Measurements from ENCODE around the gene FARSB.
A peak's percentile ranks its signal among the peaks of the same experiment; 100 is the strongest.

Gene FARSB

DNA sequence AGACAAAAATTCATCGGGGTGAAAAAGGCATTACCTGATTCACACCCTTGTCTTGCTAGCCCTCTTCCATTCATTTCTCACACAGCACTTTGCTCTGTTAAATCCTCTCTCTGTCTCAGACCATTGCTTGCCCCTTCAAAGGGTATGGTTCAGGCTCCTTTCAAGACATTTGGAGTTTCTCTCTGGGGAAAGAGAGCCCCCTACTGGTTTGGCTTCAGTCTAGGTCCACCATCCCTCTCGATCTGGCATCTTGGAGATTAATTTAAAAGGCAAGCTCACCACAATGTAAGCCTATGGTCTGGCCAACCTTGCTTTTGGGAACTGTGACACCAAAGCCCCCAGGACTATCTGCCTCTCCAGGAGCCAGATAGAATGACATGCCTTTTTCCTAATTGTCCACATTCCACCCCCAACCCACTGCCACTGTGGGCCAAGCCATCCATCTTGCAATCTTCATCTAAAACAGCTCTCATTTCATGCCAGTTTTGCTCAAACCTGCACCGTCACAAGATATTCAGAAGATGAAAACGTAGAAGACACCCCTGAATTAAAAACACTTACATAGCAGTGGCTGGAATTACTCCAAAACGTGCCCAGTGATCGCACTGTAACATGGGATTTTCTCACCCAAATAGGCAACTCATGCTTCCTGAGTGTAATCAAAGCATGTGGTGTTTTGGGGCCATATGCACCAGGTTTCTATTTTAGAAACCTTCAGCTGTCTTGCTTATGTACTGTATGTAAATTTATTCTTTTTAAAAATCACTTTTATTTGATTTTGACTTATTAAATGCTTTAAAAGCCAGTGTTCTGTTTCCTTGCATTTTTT is 93.9 kb downstream of the FARSB start:
- peak in 1 of 4 experiments; percentile 11 for DNase-seq (ENCODE audit: low read depth in 4 of 4, low spot score in 1 of 4)

DNA sequence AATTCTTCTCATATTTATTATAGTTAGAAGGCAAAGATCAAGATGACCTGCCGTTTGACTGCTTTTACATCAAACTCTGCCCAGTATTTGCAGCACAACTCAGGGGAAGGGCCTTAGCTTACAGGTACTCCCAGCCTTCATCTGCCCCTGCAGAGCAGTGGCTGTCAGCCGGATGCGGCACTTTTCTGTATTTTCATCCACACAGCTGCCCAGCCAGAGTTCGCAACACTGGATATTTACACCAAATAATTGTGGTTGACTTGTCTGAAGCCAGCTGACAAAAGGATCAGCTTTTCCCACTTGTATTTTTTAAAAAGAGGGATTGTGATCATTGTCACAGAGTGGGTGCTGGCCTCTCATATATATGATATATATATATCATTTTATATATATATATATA is 94.7 kb downstream of the FARSB start:
- no peak for DNase-seq (ENCODE audit: low read depth in 4 of 4, low spot score in 1 of 4)

DNA sequence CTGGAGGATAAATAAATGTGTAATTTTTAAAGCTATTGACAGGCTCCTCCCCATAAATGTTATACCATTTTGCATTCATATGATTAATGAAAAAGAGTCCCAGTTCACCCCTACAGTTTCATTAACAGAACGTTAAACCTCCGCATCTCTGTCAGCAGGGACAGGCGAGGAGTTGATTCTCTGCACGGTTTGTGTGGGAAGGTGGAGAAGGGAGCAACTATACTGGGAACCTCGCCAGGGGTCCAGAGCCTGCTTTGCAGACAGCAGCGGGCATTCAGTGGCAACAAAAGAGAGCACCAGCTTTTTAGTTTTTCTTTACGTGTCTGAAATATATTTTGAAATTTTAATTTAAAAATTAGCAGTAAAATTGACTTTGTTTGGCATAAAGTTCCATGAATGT is 101.4 kb downstream of the FARSB start:
- DNase-seq (ENCODE audit: low read depth in 4 of 4, low spot score in 1 of 4), result no peak

DNA sequence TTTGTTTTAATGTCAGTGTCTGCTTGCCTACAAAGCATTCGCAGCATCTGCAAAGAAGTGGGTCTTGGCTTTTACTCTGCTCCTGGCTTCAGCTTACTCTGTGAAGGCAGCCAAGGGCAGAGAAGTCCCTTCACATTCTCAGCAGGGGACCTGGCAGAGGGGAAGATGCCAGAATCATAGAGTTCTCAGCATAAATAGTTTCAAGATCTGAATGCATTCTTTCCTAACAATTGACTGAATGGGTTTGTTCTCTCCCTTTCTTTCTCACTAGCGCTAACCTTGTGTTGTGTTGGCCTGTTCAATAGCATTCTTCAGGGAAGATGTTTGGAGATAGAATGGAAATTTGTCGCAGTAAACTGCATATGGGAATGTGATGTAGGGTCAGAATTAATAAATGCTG is 106.9 kb downstream of the FARSB start:
- no peak for DNase-seq (ENCODE audit: low read depth in 4 of 4, low spot score in 1 of 4)

DNA sequence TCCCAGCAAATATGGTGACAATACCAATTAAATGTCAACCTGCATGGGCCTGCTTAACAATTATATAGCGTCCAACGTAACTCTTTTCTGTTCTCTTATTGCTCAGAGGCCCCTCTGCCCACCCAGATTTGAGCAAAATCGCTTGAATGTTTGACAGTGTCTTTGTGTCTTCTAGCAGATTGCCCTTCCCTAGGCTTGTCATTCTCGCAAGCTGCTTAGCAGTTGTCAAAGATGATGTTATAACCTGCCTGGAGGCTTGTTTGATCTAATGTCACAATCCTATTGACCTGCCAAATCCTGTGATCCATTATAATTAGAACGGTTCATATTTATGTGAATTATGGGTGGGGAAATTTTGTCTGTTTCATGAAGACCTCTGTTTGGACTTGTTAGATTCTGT is 108.8 kb downstream of the FARSB start:
- DNase-seq (ENCODE audit: low read depth in 4 of 4, low spot score in 1 of 4), result no peak

DNA sequence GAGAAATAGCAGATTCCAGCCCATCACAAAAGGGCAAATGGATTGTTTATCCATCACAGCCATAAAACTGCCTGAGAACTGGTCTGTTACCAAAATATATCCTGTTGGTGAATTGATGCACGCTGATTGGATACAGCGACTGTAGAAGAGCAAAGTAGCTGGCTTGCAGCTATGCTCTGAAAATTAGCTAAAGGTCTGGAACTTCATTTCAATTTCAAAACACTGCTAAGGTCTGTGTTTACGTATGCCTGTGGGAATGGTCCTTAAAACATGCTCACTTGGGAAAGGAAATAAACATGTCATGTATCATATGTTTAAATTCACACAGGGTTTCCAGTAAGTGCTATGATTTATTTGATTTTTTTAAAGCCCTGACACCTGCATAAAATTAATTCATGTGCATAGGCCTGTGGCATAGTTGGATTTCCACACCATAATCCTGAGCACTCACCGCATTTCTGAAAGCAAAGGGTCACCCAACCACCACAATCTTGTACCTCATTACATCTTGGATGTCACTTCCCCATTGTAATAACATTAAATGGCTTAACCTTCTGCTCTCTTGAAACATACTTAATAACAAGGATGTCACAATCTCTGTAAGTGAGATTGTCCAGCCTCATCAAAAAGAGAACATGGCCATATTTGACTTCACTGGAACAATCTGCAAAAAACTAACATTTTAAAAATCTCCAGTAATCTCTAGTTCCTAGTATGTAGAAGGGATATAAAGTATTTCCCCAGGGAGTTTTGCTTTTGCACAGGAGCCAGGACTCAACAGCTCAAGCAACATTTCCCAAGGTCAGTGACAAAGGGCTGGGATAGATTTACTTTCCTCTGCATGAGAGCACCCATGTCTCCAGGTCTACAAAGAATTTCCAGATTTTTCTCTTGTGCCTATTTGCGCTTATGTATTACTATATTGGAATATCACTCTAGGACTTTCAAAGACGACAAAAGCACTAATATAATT is 109.8 kb downstream of the FARSB start:
- no peak for DNase-seq (ENCODE audit: low read depth in 4 of 4, low spot score in 1 of 4)

DNA sequence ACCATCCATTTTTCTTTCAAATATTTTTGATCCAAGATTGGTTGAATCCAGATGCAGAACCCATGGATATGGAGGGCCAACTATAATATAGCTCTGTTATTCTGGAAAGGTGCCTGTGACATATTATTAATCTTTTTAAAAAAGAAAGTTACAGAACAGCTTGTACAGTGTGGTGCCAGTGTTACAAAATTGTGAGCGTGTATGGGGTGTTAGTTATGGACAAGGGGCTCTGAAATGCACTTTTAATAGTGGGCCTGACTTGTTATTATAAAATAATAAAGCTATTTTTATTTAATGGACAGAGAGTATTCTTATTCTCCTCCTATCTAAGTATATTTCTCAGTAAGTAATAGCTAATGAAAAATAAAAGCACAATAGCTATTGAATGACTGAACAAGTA is 111.2 kb downstream of the FARSB start:
- no peak for DNase-seq (ENCODE audit: low read depth in 4 of 4, low spot score in 1 of 4)

DNA sequence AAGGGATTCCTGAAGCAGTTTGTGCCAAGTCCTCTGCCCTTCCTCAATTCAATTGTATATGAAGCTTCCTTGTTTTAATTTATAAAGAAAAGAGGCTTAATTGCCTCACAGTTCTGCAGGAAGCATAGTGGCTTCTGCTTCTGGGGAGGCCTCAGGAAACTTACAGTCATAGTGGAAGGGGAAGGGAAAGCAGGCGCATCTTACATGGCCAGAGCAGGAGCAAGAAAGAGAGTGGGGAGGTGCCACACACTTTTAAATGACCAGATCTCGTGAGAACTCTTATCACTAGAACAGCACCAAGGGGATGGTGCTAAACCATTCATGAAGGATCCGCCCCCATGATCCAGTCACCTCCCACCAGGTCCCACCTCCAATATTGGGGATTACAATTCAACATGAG is 117.4 kb downstream of the FARSB start:
- DNase-seq (ENCODE audit: low read depth in 4 of 4, low spot score in 1 of 4), result no peak

DNA sequence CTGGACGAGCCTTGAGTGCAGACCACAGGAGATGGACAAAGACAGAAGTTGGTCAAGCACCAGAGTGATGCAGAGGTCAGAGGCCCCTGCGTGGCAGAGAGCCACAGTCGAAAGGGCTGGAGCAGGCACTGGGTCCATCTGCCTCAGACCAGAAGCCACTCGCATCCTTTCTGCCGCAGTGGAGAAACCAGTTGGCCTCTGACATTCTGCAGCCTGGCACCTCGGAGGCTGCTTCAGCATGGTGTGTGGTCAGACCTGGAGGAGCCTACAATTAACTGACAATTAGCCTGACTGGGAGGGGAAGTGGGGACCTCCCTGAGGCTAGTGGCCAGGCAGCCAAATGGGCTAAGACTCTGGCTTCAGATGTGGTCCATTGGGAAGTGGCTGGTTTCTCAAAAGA is 120.4 kb downstream of the FARSB start:
- DNase-seq (ENCODE audit: low read depth in 4 of 4, low spot score in 1 of 4), result no peak

DNA sequence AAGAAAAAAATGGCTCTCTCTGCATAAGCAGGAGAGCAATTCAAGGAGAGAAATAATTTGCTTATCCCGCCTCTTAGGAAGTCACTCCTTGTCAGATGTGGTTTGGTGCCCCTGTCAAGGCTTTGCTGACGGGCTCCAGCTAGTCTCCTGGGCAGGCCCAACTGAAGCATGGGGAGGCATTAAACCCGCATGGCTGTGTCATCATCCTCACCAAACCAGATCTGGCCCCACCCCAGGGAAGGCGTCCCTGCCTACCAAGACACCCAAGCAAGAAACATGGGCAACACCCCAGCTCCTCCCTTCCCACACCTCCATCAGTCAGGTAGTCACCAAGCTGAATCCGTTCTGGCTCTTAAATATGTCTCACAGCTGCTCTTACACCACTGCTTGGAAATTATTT is 123.6 kb downstream of the FARSB start:
- DNase-seq (ENCODE audit: low read depth in 4 of 4, low spot score in 1 of 4), result no peak

DNA sequence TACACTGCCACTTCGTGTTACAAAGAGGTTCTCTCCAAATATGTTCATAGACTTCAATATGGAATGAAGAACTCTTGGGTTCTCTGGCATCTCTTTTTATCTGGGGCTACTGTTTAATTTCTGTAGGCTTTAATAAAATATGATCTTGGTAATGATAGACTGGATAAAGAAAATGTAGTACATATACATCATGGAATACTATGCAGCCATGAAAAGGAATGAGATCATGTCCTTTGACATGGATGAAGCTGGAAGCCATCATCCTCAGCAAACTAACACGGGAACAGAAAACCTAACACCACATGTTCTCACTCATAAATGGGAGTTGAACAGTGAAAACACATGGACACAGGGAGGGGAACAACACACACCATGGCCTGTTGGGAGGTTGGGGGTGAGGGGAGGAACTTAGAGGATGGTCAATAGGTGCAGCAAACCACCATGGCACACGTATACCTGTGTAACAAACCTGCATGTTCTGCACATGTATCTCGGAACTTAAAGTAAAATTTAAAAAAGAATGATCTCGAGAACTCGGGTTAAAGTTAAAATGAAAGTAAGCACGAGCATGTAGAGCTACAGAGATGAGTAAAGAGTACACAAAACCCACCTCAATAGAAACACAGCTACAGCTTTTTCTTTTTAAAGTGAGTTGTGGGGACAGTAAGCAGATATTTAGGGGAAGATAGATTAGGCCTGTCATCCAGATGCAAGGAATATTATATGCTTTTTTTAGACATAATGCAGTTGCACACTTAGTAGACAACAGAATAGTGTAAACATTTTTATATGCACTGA is 129.2 kb downstream of the FARSB start:
- DNase-seq (ENCODE audit: low read depth in 4 of 4, low spot score in 1 of 4), result no peak

DNA sequence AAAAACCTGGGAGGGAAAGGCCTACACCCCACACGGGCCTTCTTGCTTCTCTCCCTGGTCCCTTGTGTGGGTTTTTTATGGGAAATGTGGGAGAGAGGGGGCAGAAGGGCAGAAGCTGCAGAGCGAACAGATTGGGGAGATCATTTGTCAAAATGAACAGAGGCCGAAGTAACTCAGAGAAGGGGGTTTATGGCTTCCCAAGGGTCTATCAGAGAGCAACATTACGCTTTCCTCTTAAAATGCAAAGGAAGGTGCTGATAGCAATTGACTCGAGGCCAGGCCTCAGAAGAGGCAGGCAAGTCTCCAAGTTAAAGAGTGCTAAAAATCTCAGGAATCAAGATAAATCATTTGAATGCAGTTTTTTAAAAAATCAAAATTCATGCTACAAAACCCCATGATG is 130.1 kb downstream of the FARSB start:
- no peak for DNase-seq (ENCODE audit: low read depth in 4 of 4, low spot score in 1 of 4)

DNA sequence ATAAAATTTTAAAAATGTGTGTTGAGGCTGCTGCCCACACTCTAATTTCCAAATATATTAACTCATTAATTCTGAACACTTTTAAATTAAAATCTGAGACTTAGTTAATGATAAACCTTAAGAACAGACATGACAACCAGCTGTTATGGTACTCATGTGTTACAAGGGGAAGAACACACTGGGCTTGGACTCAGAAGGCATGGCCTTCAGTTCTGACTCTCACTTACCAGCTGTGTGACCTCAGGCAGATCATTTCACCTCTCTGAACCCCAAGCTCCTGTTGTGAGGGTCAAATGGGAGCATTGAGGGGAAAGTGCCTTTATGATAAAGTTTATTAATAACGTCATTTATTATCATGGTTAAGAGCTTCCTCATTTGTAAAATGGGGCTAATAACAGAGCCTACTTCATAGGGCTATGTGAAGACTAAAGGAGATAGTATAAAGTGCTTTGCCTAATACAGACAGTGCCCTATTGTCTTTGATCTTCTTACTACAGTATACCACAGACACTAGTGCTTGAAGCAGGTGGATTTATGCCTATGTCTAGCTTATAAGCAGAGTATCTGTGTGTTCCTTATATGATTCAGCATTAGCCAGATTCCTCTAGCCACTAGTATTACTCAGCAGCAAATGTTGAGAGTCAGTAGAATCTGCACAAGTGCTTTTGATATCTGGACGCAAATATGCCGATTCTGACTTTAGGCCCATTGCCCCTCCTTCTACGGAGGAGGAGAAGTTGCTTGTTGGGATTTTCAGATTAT is 131.9 kb downstream of the FARSB start:
- no peak for DNase-seq (ENCODE audit: low read depth in 4 of 4, low spot score in 1 of 4)

DNA sequence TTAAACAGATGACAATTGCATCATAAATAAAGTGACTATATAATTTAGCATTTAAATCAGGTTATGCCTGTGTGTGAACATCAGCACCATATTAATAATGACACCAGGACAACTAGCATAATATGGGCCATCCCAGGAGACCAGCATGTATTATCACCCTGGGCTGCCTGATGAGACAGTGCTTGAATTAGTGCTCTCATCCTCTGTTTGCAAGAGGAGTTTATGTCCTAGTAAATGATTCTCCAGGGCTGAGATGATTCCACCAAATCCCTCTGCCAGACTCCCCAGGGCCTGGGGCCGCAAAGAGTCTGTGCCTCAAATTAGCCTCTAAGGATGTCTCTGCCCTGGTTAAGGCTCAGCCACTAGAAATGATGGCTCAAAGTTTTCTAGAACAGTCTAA is 133.8 kb downstream of the FARSB start:
- no peak for DNase-seq (ENCODE audit: low read depth in 4 of 4, low spot score in 1 of 4)

DNA sequence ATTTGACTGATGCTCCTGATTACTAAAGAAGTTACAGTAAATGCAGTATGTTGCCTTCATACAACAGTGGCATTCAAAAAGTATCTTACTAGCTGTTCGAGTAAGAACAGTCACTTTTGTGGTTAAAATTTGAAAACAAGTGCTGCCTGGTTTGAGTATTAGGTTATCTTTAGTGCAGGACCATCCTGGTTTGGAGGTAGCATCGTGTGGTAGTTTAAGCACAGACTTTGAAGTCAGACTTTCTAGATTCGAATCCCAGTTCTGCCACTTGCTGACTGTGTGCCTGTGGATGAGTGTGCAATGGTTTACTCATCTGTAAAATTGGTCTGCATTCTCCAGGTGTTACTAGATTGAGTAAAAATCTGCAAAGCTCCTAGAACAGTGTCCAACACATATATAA is 134.8 kb downstream of the FARSB start:
- no peak for DNase-seq (ENCODE audit: low read depth in 4 of 4, low spot score in 1 of 4)
